GM12878 (cell line): ENCODE measurements around the gene AUNIP. TPM values are rescaled to one million over a fixed set of nuclear protein-coding genes. Genes with fewer than 3 reads are reported as not detected.

Experiments
- ATAC-seq: fragments of 200-7000 bp; cut with Tn5 transposase; 3 replicates; pipeline ENCODE4 v1.9.1; 2020; ENCODE audit warnings: mild to moderate bottlenecking, moderate library complexity
- BruUV-seq: library from RNA; stranded (reverse); fragments of 400-500 nt; replicated peaks from 2 replicates; lab custom pipeline; 2021; lab: Mats Ljungman, UMichigan
- CTCF ChIA-PET: fragments of 300-600 bp; sonication (Branson Sonifier 250); formaldehyde crosslinking; extraction: SDS; loops from one replicate; lab custom pipeline; 2021; ENCODE audit warnings: inconsistent platforms; lab: Yijun Ruan, JAX
- POLR2A ChIA-PET: fragments of 350-600 bp; formaldehyde crosslinking; extraction: SDS; loops from one replicate; lab custom pipeline; 2021; ENCODE audit warnings: inconsistent platforms; lab: Charles Lee
- RAD21 ChIA-PET: fragments of 300-600 bp; sonication (Branson Sonifier 250); formaldehyde crosslinking; loops from one replicate; lab custom pipeline; 2023; ENCODE audit warnings: antibody characterized with exemption; ENCODE audit not compliant: unreplicated experiment; lab: Charles Lee
- SMC1A ChIA-PET: fragments of 300-600 bp; sonication (Branson Sonifier 250); formaldehyde crosslinking; loops from one replicate; lab custom pipeline; 2023; ENCODE audit not compliant: unreplicated experiment, uncharacterized antibody; lab: Charles Lee
- DNase-seq: peaks from one replicate; pipeline ENCODE4 v3.0.0-alpha.2; 2011; ENCODE audit warnings: low read depth, low spot score
- FAIRE-seq: peaks from 3 replicates; lab custom pipeline; 2011; peaks lifted over from hg19 to GRCh38; lab: Jason Lieb, UNC
- H2AFZ ChIP-seq: 2 replicates; pipeline ENCODE4 v1.6.0; 2011; ENCODE audit warnings: low read depth, low read length, control low read depth; ENCODE audit not compliant: control insufficient read depth
- H3K27ac ChIP-seq: 2 replicates; pipeline ENCODE4 v1.5.1; 2011; ENCODE audit warnings: control low read depth; ENCODE audit not compliant: control insufficient read depth, insufficient read depth
- H3K27me3 ChIP-seq, 2 experiments: replicated peaks in 1 of 2; 2 replicates each; pipeline versions ENCODE4 v1.6.0 to v1.6.1; 2011; ENCODE audit warnings: low read length in 1 of 2; ENCODE audit not compliant: control insufficient read depth in 2 of 2, insufficient read depth in 2 of 2
- H3K36me3 ChIP-seq, 2 experiments: 2 replicates each; pipeline ENCODE4 v1.5.1; 2011; ENCODE audit warnings: low read length in 1 of 2; ENCODE audit not compliant: control insufficient read depth in 2 of 2, insufficient read depth in 2 of 2
- H3K4me1 ChIP-seq: 2 replicates; pipeline ENCODE4 v1.6.1; 2011; ENCODE audit warnings: mild to moderate bottlenecking, low read length, moderate library complexity, mixed read lengths; ENCODE audit not compliant: control insufficient read depth, insufficient read depth
- H3K4me2 ChIP-seq: 2 replicates; pipeline ENCODE4 v1.6.0; 2011; ENCODE audit warnings: control low read depth; ENCODE audit not compliant: control insufficient read depth, insufficient read depth
- H3K4me3 ChIP-seq: fragments of 200-600 bp; sonication (generic); 2 replicates; pipeline ENCODE4 v1.5.1; 2016
- H3K79me2 ChIP-seq: 2 replicates; pipeline ENCODE4 v1.6.0; 2011; ENCODE audit warnings: low read length; ENCODE audit not compliant: control insufficient read depth, insufficient read depth
- H3K9ac ChIP-seq: 2 replicates; pipeline ENCODE4 v1.8.0; 2011; ENCODE audit warnings: low read length, control low read depth, mixed read lengths; ENCODE audit not compliant: control insufficient read depth, insufficient read depth
- H3K9me3 ChIP-seq: replicated peaks from 3 replicates; pipeline ENCODE4 v1.5.1; 2011; ENCODE audit warnings: mild to moderate bottlenecking, low read length; ENCODE audit not compliant: control insufficient read depth, insufficient read depth
- H4K20me1 ChIP-seq: 2 replicates; pipeline ENCODE4 v1.6.0; 2011; ENCODE audit not compliant: control insufficient read depth, insufficient read depth
- ASH2L ChIP-seq: fragments of 300-600, 200-600 bp; sonication (generic); IDR thresholded peaks from 2 replicates; pipeline ENCODE4 v1.6.1; 2017; ENCODE audit warnings: low read depth, mild to moderate bottlenecking, borderline replicate concordance
- CBFB ChIP-seq: IDR thresholded peaks from 2 replicates; pipeline ENCODE4 v1.6.1; 2016; ENCODE audit warnings: antibody characterized with exemption, low read depth
- E2F8 ChIP-seq: fragments of 450-650 bp; IDR thresholded peaks from 2 replicates; pipeline ENCODE4 v1.6.1; 2018; ENCODE audit warnings: mild to moderate bottlenecking, low read depth, moderate library complexity; ENCODE audit not compliant: partially characterized antibody
- KDM1A ChIP-seq: fragments of 200-600 bp; sonication (generic); IDR thresholded peaks from 2 replicates; pipeline ENCODE4 v1.6.1; 2016; ENCODE audit warnings: borderline replicate concordance
- POLR2AphosphoS2 ChIP-seq: IDR thresholded peaks from 2 replicates; pipeline ENCODE4 v1.6.1; 2011; ENCODE audit warnings: low read depth, mild to moderate bottlenecking, low read length, improper control_type of control experiment, moderate library complexity
- RUNX3 ChIP-seq: IDR thresholded peaks from 2 replicates; pipeline ENCODE4 v1.6.1; 2012; ENCODE audit warnings: low read length, inconsistent platforms
- SP1 ChIP-seq: IDR thresholded peaks from one replicate; pipeline ENCODE4 v1.6.1; 2011; ENCODE audit warnings: low read depth, low read length
- TAF1 ChIP-seq: IDR thresholded peaks from 2 replicates; pipeline ENCODE4 v1.6.1; 2011; ENCODE audit warnings: mild to moderate bottlenecking, low read depth, low read length, borderline replicate concordance
- WGBS: methylation state at CpG from one replicate; pipeline ENCODE4 v1.1.6; 2016; ENCODE audit warnings: low lambda C conversion rate; ENCODE audit not compliant: insufficient replicate concordance, insufficient coverage; ENCODE audit errors: missing lambda C conversion rate; 5-methylcytosine and 5-hydroxymethylcytosine counted together
- in situ Hi-C: fragments of 300-500 bp; cut with MboI; formaldehyde crosslinking; loops from 9 replicates; pipeline ENCODE4 v1.14.3; 2018; ENCODE audit warnings: mixed read lengths
- intact Hi-C: fragments of 100-400 bp; cut with micrococcal nuclease; formaldehyde crosslinking; loops from one replicate; pipeline ENCODE4 v1.14.2; 2022; ENCODE audit not compliant: unreplicated experiment
- polyA plus RNA-seq, 11 experiments: library from polyadenylated mRNA; depleted of rRNA in 4 of 11; unstranded in 6 of 11; stranded (reverse) in 5 of 11; fragments of >200 nt; fragmentation: Nextera tagmentation in 4 of 11; fragmentation: Illumina TruSeq in 1 of 11; extraction: Ambion mirVana in 4 of 11; extraction: Trizol in 1 of 11; gene quantifications; 1 replicate in 1 of 11; 2 replicates in 10 of 11; pipeline versions ENCODE4 v1.2.1 to v1.2.3, GENCODE V29; 2011 to 2016; ENCODE audit warnings: inconsistent platforms in 2 of 11, missing spikeins in 2 of 11, low read depth in 1 of 11
- total RNA-seq, 4 experiments: library from RNA; depleted of rRNA in 3 of 4; stranded (reverse); fragments of >200 nt in 3 of 4; fragmentation: Illumina TruSeq in 1 of 4; extraction: Trizol in 1 of 4; gene quantifications; 2 replicates each; pipeline versions ENCODE4 v1.2.1 to v1.2.3, GENCODE V29; 2013 to 2021
- TF ChIP-seq, protein P1 (sequence below): fragments of 450-650 bp; conservative IDR thresholded peaks from 2 replicates; pipeline ENCODE4 v1.6.1; 2017; ENCODE audit warnings: mild to moderate bottlenecking, moderate library complexity

The AUNIP gene
- total and polyA plus RNA-seq, 10 of the 15 experiments (the other 5 are each of a cell fraction or from before 2014, with no cell fraction given) = 3.9 to 20.0 (median 12.7) TPM

DNA sequence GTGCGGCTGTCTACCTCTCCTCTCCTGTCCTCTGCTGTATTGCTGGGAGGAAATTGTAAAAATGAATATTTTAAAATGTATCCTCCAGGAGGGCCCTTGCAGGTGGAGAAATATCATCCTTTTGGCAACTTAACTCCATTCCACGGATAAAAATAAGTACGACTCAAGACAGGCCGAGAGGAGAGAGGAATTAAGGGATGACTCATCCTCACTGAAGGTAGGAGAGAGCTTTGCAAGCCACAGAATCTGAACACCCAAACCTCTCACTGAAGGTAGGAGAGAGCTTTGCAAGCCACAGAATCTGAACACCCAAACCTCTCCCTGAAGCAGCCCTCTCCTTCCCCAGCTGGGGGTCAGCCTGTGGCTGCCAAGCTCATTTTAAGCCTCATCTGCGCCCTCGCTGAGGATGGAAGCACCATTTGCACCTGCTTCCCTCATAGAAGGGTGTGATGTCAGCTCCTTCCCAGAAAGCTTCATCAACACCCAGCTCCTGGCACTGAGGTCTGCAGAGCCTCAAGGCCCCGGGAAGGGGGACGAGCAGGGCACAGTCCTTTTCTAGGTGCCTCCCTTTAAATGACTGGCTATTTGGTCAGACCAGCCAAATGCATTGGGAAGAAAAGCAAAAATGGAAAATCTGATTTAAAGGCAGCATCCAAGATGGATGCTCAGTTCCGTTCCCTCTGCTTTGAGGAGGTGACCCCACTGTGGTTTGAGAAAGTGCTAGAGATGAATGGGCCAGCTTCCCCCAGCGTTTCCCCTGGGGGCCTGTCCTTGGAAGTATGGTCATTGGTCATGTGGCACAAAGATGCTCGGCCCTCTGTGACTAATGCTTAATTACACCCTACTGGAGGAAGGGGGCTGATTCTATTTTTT is 72.1 kb downstream of the AUNIP start:
- no peak overlapping the region for H3K27ac ChIP-seq
- CTCF ChIA-PET = interaction anchor here (1.1 to 1.5 kb wide), 2 partner anchors 16 to 18 kb away, joined by 3 to 6 read pairs; no protein-coding TSS in a partner anchor
- H3K4me2 ChIP-seq = no peak overlapping the region
- POLR2A ChIA-PET = no interaction called here
- TF ChIP-seq RUNX3 (0 out of 2 replicates have a peak, but pooled peaks have one; percentile 21), POLR2AphosphoS2 (no peak)
- ATAC-seq (peak; percentile 64), DNase-seq (no peak), FAIRE-seq (no peak)
- no peak overlapping the region for H3K9ac ChIP-seq
- H4K20me1 ChIP-seq = no peaks in the 10 kb centered on the region
- SMC1A ChIA-PET = interaction anchor here (0.6 to 1.5 kb wide), 2 partner anchors 9 to 25 kb away, joined by 4 to 6 read pairs; no protein-coding TSS in a partner anchor
- H3K27me3 ChIP-seq = peaks cover 4 to 6% of the 10 kb centered on the region in 2 experiments
- 33% methylated on average over 11 of the region's 11 CpGs for WGBS
- no peak overlapping the region for H3K4me3 ChIP-seq
- RAD21 ChIA-PET = interaction anchor here (0.5 to 1.6 kb wide), 3 partner anchors 111 to 704 kb away, joined by 3 to 4 read pairs (median 4); no protein-coding TSS in a partner anchor
- H3K4me1 ChIP-seq = no peaks in the 10 kb centered on the region
- H3K36me3 ChIP-seq = no peaks in the 10 kb centered on the region
- intact Hi-C loops = no loop called here
- in situ Hi-C loops = no loop called here
- H3K79me2 ChIP-seq = no peaks in the 10 kb centered on the region
- BruUV-seq = no TSS peak
- no peak overlapping the region for H2AFZ ChIP-seq
- no peaks in the 10 kb centered on the region for H3K9me3 ChIP-seq

- H3K36me3 ChIP-seq = no peaks in the 10 kb centered on the region
- no peak for ATAC-seq
- CTCF ChIA-PET = no interaction called here
- no peak for TF ChIP-seq E2F8
- no peak for TF ChIP-seq SP1
- no peak for TF ChIP-seq ASH2L
- TF ChIP-seq KDM1A = no peak
- TF ChIP-seq, protein P1, sequence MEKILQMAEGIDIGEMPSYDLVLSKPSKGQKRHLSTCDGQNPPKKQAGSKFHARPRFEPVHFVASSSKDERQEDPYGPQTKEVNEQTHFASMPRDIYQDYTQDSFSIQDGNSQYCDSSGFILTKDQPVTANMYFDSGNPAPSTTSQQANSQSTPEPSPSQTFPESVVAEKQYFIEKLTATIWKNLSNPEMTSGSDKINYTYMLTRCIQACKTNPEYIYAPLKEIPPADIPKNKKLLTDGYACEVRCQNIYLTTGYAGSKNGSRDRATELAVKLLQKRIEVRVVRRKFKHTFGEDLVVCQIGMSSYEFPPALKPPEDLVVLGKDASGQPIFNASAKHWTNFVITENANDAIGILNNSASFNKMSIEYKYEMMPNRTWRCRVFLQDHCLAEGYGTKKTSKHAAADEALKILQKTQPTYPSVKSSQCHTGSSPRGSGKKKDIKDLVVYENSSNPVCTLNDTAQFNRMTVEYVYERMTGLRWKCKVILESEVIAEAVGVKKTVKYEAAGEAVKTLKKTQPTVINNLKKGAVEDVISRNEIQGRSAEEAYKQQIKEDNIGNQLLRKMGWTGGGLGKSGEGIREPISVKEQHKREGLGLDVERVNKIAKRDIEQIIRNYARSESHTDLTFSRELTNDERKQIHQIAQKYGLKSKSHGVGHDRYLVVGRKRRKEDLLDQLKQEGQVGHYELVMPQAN = no peak
- no peak for TF ChIP-seq TAF1
- no peak for TF ChIP-seq CBFB
These were observed 73.8 kb downstream of the AUNIP start for GRCh38 chr1:25785333-25786067.

More at GRCh38 chr1:25785333-25786067, 73.8 kb downstream of the AUNIP start:
- no peak overlapping the region for H3K9ac ChIP-seq
- intact Hi-C loops = no loop called here
- BruUV-seq = no TSS peak
- 50% methylated on average over 10 of the region's 10 CpGs for whole genome bisulfite sequencing
- no peaks in the 10 kb centered on the region for H3K79me2 ChIP-seq
- H3K4me1 ChIP-seq = no peaks in the 10 kb centered on the region
- in situ Hi-C loops = no loop called here
- H4K20me1 ChIP-seq = no peaks in the 10 kb centered on the region
- RAD21 ChIA-PET = interaction anchor here (1.6 kb wide), 1 partner anchor 177 kb away, joined by 4 read pairs; no protein-coding TSS in a partner anchor
- H3K9me3 ChIP-seq = no peaks in the 10 kb centered on the region
- no peak for DNase-seq
- FAIRE-seq = no peak
- no peak overlapping the region for H3K4me2 ChIP-seq
- POLR2A ChIA-PET = interaction anchor here (0.9 kb wide), 1 partner anchor 84 kb away, joined by 3 read pairs; no protein-coding TSS in a partner anchor
- SMC1A ChIA-PET = interaction anchor here (1.0 kb wide), 1 partner anchor 281 kb away, joined by 3 read pairs; no protein-coding TSS in a partner anchor
- no peak overlapping the region for H2AFZ ChIP-seq
- H3K27ac ChIP-seq = no peak overlapping the region
- peaks cover 4 to 6% of the 10 kb centered on the region in 2 experiments for H3K27me3 ChIP-seq
- no peak overlapping the region for H3K4me3 ChIP-seq
